Chondrocyte (in vitro differentiated cells): Measurements from ENCODE around the gene ATP5MC3. TPM values are rescaled to one million over a fixed set of nuclear protein-coding genes. Genes with fewer than 3 reads are reported as not detected.

Source experiments
- DNase-seq: peaks from one replicate; pipeline ENCODE4 v3.0.0; 2021; ENCODE audit warnings: mixed read lengths, low spot score
- H3K27ac Mint-ChIP-seq: one replicate; pipeline ENCODE4 v1.8.0; 2021; ENCODE audit warnings: mild to moderate bottlenecking, moderate library complexity, mixed read lengths; ENCODE audit not compliant: unreplicated experiment
- H3K27me3 Mint-ChIP-seq: 2 replicates; pipeline ENCODE4 v1.8.0; 2021; ENCODE audit warnings: low read depth, mixed read lengths
- H3K36me3 Mint-ChIP-seq: 2 replicates; pipeline ENCODE4 v1.8.0; 2021; ENCODE audit warnings: low read depth, mixed read lengths
- H3K4me1 Mint-ChIP-seq: 2 replicates; pipeline ENCODE4 v1.8.0; 2021; ENCODE audit warnings: low read depth, mild to moderate bottlenecking, mixed read lengths
- H3K4me3 Mint-ChIP-seq: one replicate; pipeline ENCODE4 v1.8.0; 2021; ENCODE audit warnings: mild to moderate bottlenecking, moderate library complexity, mixed read lengths; ENCODE audit not compliant: unreplicated experiment
- H3K9me3 Mint-ChIP-seq: 2 replicates; pipeline ENCODE4 v1.8.0; 2021; ENCODE audit warnings: low read depth, mixed read lengths
- CTCF ChIP-seq: fragments of 200-600 bp; sonication (generic); IDR thresholded peaks from 2 replicates; pipeline ENCODE4 v1.5.0; 2021; ENCODE audit warnings: antibody characterized with exemption, mild to moderate bottlenecking, moderate library complexity
- total RNA-seq: library from RNA; stranded (reverse); gene quantifications from 3 replicates; pipeline ENCODE4 v1.2.1, GENCODE V29; 2021

The ATP5MC3 gene
- total RNA-seq, 1 donor from 2014 or later = 143 TPM

- peaks cover 3% of the 10 kb centered on the region for H3K9me3 Mint-ChIP-seq
- no peak for TF ChIP-seq CTCF
- DNase-seq = no peak
- no peak overlapping the region for H3K27ac Mint-ChIP-seq
- H3K36me3 Mint-ChIP-seq = peaks cover 8% of the 10 kb centered on the region
- H3K4me3 Mint-ChIP-seq = no peak overlapping the region
- H3K4me1 Mint-ChIP-seq = no peaks in the 10 kb centered on the region
- peaks cover 27% of the 10 kb centered on the region for H3K27me3 Mint-ChIP-seq
Observed at GRCh38 chr2:175195012-175195411, 13.5 kb upstream of the ATP5MC3 start.

GRCh38 chr2:175188761-175189160, 7.3 kb upstream of the ATP5MC3 start:
- Mint-ChIP-seq H3K4me1 (no peaks in the 10 kb centered on the region), H3K27me3 (peaks cover 16% of the 10 kb centered on the region), H3K27ac (no peak overlapping the region), H3K4me3 (no peak overlapping the region), H3K9me3 (peaks cover 3% of the 10 kb centered on the region), H3K36me3 (peaks cover 8% of the 10 kb centered on the region)
- DNase-seq = no peak
- TF ChIP-seq CTCF = no peak

GRCh38 chr2:175187378-175187777, 5.9 kb upstream of the ATP5MC3 start:
- Mint-ChIP-seq H3K9me3 (peaks cover 3% of the 10 kb centered on the region), H3K4me1 (no peaks in the 10 kb centered on the region), H3K27me3 (peaks cover 12% of the 10 kb centered on the region), H3K27ac (no peak overlapping the region), H3K4me3 (no peak overlapping the region), H3K36me3 (peaks cover 4% of the 10 kb centered on the region)
- peak; percentile 59 for TF ChIP-seq CTCF
- DNase-seq = no peak

GRCh38 chr2:175183674-175184073, 2.2 kb upstream of the ATP5MC3 start:
- H3K27ac Mint-ChIP-seq = no peak overlapping the region
- no peak for TF ChIP-seq CTCF
- H3K4me1 Mint-ChIP-seq = peaks cover 14% of the 10 kb centered on the region
- H3K27me3 Mint-ChIP-seq = peaks cover 2% of the 10 kb centered on the region
- peaks cover 5% of the 10 kb centered on the region for H3K36me3 Mint-ChIP-seq
- no peak overlapping the region for H3K4me3 Mint-ChIP-seq
- peaks cover 6% of the 10 kb centered on the region for H3K9me3 Mint-ChIP-seq
- no peak for DNase-seq

GRCh38 chr2:175181877-175182308, 383 bp upstream of the ATP5MC3 start:
- Mint-ChIP-seq H3K9me3 (peaks cover 6% of the 10 kb centered on the region), H3K4me1 (peaks cover 14% of the 10 kb centered on the region), H3K27me3 (no peaks in the 10 kb centered on the region), H3K4me3 (peak overlapping the region; percentile 92), H3K27ac (peak overlapping the region; percentile 94), H3K36me3 (peaks cover 9% of the 10 kb centered on the region)
- TF ChIP-seq CTCF = no peak
- no peak for DNase-seq
